ENCODE data around the gene C1QTNF12.

The C1QTNF12 gene

DNA sequence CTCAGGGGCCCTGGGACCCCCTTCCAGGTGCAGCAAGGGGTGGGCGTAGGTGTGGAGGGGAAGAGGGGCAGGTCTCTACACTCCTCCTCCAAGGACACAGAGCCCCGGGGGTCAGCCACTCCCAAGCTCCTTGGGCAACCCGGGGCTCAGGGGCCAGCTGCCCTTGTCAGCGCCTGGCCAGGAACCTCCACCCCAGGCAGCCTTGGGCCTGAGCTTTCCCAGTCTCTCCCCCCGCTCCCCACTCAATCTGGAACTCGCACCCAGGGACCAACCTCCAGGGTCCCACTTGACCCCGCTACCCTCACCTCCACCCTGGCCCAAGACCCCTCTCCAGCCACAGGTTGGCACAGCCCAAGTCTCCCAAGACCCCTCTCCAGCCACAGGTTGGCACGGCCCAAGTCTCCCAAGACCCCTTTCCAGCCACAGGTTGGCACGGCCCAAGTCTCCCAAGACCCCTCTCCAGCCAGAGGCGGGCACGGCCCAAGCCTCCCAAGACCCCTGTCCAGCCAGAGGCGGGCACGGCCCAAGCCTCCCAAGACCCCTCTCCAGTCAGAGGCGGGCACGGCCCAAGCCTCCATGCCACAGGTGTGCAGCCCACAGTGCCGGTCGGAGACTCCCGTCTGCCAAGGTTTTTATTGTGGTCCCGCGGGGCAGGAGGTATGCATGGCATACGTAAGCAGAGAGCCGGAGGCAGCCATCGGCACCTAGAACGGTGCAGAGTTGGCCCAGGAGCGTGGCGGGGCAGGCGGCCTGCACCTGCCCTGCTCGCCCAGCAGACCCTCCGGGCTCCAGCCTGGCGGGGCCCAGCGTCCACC is 35.6 kb downstream of the C1QTNF12 start:
- ATAC-seq, result no peak

DNA sequence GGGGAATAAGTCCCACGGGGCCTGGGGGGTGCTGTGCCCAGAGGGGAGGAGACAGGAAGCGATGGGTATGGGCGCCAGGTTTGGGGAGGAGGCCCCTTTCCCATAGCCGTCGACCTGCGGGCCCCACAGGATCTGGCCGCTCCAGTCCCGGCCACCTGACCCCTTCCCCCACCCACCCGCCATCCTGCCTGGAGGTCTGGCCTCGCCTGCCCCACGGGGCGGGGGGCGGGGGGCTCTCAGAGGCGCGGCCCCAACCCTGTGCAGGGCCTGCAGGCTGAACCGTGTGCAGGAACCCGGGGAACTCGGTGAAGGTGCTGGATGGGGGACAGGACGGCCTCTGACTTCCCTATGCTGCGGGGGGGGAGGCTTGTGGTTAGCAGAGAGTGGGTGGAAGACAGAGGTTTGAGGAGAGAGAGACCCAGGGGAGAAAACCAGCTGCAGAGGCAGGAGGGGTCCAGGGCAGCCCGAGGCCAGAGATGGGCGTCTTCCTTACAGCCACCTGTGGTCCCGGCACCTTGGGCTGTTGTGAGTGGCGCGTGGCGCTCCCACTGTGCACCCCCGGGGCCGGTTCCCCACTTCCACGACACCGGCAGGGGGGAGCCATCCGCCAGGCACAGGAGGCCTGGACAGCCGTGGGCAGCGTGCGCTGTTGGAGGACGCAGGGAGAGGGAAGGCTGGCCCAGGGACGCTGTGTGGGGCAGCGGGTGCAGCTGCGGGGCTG is 37.6 kb downstream of the C1QTNF12 start:
- peak; percentile 3 to 5 for ATAC-seq

DNA sequence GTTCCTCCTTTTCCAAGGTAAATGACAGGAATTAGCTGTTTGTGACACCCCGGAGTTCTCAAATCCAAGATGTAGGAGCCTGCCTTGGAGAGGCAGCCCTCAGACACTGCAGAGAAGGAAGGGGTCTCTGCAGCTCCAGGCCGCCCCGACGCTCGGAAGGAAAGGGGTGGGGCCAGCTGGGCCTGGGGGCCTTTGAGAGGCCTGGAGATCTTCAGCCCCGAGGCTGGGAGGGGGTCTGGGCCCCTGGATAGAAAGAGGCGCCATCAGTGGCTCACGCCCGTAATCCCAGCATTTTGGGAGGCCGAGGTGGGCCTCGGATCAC is 39.0 kb downstream of the C1QTNF12 start:
- no peak for ATAC-seq

DNA sequence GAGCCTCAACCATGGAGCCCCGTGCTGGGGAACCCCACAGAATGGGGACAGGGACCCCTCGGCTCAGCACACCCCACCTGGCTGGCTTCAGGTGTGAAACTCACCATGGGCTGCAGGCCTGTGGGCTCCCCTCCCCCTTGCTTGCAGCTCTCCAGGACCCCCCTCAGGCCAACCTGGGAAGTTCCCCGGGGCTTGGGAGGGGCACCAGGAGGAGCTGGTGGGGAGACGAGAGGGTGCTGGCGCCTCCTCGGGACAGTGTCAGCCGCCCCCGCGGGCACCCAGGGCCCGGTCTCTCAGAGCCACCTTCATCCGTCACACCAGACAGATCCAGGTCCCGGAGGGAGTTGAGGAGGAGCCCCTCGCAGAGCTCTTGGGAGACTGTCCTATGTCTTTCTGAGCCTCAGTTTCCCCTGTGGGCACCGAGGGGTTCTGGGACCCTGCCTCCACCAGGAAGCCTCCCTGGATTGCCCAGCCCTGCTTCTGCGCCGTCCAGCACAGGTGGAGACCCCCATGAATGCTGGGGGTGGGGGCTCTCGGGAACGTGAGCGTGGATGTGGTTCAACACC is 39.5 kb downstream of the C1QTNF12 start:
- no peak for ATAC-seq

DNA sequence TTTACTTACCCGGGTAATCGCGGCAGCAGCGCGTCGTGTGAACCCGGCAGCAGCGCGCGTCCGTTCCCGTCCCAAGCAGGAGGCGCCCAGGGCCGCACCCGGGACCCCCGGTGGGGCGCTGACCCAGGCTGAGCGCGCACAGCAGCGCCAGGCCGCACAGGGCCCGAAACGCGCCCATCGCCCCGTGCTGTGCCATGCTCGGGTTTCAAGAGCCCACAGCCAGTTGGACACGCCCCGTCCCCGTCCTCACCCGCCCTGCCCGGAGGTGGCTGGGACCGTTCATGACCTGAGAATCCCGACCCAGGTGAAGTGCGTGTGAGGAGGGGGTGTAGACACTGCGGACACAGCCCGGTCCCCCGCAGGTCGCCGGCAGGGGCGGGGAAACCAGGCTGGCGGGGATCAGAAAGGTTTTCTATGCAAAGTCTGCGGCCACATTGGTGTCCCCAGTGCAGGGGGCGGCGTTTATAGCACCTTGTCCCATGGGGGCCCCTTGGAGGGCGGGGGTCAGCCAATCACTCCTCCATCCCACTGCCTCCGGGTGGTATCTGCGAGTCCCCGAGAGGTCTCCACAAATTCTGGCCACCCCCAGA is 40.1 kb downstream of the C1QTNF12 start, which contains the start of gene TNFRSF18:
TNFRSF18 (minus strand) TSS at position 217 of the 590 bp plus-strand sequence; CDS start at position 196, 21 bp downstream.
- peak; percentile 17 to 18 for ATAC-seq

DNA sequence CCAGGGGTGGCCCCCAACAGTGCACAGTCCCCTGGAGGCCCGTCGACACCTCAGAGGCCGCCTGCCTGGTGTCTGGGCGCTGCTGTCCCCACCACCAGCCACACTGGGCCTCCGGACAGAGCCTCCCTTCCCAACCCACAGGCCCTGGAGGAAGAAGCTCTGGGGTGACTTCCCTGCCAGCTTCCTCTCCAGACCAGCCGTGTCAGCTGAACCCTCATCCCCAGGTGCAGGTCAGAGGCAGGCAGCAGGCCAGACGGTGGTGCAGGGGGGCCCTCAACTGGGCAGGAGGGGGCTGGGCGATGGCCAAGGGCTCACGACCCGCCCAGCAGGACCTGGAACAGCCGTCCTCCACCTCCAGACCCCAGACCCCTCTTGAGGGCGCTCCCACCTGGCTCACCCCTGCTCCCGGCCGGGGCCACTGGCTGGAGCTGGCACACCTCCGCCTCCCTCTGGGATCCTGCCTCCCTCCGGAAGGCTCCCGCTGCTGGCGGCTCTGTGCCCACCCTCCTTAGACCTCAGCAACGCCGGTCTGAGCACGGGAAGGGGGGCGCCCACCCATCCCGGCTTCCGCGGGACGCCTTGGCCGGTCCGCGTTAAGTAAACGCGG is 40.6 kb downstream of the C1QTNF12 start:
- no peak for ATAC-seq

DNA sequence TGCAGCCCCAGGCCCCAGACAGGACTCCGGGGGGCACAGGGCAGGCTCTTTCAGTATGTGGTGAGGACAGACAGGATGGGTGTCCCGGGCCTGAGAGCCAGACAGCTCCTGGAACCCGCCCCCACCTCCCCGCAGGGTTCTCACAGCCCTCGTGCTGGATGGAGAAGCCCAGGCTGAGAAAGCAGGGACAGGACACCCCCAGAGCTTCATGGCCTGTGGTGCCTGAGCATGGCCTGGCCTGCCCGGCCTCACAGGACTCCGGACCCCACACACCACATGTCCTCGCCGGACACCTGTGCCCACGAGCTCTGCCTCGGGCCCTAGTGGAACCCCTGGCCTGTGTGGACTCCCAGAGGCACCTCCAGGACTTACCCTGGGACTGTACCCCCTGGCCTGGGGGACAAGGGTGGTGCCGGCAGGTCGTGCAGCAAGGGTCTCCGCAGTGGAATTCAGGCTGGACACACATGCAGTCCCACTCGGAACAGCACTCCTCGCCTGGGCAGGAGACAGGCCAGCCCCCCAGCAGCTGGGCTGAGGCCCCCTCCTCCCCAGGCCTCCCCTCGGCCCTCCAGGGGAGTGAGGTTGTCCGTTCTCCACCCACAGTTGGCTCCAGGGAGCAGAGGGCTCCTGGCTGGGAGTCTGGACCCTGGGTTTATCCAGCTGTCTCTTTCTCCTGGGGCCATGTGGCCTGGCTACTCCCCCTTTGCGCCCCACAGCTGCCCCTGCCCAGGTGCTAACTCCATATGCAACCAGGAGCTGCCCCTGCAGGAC is 41.3 kb downstream of the C1QTNF12 start:
- ATAC-seq, result no peak

DNA sequence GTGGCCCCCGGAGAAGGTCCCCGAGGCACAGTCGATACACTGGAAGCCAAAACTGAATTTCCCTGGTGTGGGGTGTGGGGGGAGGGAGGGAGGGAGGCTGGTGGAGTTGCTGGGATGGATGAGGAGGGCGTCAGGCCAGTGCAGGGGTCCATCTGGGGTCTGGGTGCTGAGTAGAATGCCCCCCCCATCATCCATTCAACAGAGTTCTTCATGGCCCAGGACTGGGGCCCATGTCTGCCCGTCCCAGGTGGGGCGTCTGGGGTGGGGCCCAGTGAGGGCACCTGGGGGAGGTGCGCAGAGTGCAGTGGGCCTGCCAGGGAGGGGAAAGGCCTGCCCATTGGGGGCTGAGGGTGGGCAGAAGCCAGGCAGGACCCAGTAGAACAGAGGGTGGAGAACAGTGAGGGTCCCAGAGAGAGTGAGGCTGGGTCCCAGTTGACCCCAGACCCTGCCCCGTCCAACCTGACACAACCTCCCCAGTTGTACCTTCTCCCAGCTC is 42.0 kb downstream of the C1QTNF12 start:
- no peak for ATAC-seq

DNA sequence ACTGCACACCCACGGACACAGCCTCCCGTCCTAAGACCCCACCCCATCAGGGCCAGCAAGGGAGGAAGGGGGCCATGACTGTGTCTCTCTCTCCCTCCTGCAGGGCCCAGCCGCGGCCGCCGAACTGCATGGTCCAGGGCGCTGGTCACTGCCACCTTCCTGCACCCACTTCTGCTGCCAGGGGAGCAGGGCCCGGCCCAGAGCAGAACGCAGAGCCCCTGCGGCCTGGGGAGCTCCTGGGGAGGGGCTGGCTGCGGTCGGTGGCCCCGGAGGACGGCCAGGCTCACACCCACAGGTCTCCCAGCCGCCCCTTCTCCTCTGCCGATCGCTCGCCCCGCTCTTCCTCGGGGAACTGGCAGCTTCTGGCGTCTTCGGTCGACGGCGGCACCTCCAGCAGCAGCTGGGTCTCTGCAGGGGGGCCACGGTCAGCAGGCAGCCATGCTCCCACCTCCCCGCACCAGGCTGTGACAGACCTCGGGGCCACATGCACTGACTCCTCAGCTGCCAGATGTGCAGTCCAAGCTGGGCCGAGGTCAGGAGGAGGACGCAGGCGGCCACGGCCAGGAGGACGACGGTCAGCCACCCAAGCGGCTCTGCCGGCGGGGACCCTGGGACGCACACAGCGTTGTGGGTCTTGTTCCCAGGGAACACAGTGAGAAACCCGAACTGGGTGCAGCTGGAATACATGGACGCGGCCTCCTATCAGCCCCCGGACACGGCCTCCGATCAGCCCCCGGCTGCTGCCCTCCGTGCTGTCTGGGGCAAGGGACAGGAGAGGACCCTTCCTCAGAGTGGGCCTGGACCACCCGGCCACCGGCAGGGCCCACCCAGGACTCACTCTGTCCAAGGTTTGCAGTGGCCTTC is 42.7 kb downstream of the C1QTNF12 start:
- no peak for ATAC-seq

DNA sequence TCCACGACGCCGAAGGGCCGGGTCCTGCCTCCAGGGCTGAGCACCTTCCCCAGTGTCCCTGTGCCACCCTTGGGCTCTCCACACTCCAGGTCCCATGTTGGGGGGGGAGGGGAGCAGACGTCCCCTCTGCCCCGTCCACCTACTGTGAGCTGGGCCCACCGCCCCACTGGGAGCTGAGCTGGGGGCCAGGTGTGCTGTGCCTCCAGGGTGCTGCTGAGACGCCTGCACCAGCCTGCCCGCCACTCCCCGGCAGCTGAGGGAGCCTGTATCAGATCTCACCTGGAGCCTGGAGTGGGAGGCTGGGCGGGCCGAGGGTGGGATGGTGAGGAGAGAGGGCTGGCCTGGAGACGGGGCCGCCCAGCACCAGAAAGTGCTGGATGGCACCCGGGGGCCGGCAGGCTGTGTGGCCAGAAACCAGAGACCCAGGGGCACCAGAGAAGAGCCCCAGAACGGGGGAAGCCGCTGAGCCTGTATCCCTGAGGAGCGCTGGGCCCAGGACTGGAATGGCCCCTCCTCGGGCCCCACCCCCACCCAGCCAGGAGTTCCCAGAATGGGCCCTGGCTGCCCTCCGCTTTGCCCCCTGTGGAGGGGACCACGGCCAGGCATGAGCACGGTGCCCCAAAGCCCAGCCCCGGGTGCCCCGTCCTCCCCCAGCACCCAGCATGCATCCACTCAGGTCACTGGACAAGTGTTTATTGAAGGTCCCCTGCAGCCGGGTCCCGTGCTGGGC is 43.5 kb downstream of the C1QTNF12 start:
- no peak for ATAC-seq

DNA sequence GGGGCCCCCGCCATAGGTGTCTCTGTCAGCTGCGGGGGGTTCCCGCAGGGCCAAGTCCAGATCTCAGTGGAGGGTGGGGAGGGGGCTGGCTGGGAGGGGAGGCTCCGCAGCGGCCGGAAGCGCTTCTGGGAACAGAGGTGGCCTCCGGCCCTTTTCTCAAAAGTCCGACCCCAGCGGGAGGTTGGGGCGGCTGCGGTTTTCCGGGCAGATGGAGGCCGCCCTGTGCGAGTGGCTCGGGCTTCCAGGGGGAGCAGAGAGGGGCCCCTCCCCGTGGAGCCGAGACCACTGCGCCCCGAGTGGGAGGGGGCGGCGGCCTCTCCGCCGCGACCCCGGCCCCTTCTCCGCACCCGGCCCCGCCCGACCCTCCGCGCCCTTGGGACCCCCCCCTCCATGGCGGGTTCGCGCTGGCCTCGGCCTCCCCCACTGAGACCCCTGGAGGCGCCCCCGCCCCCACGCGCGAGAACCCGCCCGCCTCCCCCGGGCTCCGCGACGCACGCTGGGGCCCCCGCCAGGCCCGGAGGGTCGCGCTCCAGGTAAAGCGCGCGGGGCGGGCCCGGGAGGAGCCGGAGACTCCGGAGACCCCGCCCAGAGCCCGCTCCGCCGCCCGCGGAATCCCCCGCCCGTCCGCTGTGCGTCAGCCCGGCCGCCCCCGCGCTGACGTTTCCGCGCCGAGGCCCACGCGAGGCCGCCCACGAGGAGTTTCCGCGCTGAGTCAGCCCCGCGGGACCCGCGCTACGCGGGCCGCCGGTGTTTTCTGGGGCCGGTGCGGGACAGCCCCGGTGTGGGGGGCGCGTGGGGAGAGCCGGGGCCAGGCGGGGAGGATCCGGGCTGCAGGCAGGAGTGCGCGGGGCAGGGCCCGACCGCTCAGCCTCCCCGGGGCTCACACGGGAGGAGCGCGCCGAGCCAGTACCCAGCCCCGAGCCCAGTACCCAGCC is 45.4 kb downstream of the C1QTNF12 start:
- ATAC-seq, result peak; percentile 75 to 79

DNA sequence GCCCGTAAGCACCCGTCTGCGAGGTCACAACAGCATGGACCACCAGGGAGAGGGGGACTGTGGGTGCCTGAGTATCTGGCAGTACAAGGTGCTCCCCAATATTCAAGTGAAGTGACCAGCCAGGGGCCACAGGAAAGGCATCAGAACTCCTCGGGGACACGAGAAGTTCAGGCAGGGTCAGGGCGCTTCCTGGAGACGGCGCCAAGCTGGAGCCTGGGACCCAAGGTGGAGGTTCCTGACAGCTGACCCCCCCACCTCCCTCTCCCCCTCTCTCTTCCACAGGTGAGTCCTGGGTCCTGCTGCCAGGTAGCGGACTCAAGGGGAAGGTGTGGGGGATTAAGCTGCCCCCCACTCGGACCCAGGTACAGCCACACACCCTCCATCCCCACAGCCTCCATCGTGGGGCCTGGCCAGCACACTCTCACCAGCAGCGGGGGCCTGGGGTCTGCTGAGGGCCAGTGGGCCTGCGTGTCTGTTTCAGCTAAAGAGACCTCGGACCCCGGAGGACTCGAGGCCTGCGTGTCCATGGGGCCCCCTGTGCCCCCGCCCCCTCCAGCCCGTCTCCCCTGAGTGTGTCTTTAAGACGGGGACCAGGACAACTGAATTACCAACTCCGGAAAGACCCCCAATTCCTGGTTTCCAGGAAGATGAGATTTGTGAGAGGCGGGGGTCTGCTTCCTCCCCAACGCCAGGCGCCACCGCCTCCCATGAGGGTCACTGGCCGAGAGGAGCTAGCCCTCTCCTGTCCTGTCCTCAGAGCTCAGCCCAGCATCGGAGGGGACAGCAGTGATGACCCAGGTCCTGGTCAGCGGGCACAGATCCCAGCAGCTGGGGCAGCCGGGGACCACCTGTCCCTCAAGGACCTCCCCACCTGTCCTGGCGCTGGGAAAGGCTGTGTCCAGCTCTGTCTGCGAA is 46.3 kb downstream of the C1QTNF12 start:
- ATAC-seq, result no peak

DNA sequence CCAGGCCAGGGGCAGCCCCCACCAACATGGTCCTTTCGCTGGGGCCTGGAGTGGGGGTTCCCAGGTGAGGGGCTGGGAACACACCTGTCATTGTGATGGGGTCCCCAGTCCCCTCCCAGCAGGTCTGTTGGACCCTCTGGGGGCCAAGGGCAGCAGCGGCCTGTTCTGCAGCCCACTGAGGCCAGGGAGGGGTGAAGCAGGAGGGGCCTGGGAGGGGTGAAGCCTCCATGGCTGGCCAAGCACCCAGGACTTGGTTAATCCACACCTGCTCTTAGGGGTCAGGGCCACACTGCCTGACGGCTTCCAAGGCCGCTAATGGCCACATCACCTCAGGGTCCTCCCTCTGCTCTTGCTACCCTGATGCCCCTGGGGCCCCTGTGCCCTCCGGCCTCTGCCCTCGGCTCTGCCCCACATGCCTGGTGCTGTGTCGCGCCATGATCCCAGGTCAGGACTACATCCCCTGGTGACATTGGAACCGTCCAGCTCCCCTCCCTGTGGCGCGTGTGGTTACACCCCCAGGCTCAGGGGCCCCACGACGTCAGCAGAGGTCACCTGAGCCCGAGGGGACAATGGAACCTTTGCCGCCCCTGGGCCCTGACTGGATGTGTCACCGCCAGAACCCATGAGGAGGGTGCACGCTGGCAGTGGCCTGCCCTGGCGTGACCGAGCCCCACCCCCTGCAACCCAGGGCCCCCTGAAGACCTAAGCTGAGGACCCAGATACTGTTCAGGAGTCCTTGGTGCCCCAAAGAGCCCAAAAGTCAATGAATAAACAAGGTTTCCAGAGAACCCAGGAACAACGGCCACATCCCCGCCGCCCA is 47.2 kb downstream of the C1QTNF12 start:
- no peak for ATAC-seq

DNA sequence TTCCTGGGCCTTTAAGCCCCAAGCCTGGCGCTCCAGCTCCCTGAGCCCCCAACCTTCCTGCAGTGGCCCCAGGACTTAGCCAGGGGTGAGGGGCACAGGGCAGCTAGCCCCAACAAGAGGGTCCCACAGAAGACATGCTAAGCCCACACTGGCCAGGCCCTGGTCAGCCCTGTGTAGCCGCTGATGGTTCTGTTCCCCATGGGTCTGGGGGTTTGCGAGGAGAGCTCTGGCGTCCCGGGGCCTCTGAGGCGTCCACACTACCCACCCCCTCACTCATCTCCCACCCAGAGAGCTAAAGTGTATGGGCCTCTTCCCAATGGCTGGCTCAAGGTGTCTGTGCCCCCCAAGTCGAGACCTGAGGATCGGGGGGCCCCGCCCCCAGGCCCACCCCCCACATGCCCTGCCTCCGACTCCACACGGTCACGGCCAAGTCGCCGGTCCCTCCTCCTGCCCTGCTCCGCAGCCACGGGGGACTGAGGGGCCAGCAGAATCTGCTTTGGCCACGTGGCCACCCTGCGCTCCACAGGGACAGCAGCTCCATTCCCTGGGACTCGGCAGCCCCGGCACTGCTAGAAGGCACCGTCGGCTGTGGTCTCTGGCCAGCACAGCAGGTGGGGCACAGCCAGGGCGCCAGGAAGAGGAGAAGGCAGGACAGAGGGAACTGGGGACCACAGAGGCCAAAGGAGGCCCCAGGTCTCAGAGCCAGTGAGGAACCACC is 47.9 kb downstream of the C1QTNF12 start:
- ATAC-seq, result no peak

DNA sequence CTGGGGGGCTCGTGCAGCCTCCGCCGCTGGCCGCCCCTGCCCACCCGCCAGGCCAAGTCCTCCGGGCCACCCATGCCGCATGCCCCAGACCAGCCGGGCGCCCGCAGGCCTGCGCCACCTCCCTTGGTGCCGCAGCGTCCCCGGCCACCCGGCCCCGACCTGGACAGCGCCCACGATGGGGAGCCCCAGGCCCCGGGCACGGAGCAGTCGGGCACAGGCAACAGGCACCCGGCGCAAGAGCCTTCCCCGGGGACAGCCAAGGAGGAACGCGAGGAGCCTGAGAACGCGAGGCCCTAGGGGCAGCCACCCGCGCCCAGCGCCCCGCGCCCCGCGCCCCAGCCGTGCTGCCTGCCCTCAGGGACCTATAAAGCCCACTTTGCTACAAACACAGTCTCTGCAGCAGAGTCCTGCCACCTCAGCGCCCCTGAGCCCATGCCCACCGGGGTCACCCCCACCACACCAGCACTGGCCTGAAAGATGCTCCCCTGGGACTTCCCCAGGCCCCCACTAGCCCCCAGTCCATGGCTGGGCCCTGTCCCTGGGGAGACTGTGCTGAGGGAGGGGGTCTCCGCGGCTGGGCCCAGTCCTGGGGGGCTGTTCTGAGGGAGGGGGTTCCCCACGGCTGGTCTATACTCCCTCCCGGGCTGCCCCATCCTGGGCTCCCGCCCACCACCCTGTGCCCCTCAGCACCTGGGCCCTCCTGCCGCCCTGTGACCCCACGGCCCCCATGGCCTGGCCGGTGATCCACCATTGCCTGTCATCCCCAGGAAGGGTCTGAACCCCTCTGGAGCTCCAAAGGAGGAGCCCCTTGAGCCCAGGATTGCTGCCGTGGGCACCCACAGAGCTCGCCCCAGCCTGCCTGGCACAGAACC is 48.7 kb downstream of the C1QTNF12 start:
- no peak for ATAC-seq

DNA sequence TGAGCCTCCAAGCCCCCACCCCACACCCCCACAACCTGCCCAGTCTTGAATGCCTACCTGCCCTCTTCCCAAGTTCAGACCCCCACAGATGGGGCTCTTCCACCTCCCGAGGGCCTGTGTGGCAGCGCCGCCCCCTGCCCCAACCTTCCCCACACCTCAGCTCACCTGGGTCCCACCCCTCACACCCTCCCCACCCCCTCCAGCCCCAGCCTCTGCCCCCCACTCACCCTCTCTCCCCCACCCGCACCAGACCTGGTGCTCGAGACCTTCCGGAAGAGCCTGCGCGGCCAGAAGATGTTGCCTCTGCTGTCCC is 49.4 kb downstream of the C1QTNF12 start:
- ATAC-seq, result no peak
